ENCODE measurements around the gene CHI3L1.
"Not testable (repeated sequence)": the region's sequence is repeated elsewhere in the genome, so short reads cannot be mapped to it uniquely, and the experiment has no call there.

Gene CHI3L1

DNA sequence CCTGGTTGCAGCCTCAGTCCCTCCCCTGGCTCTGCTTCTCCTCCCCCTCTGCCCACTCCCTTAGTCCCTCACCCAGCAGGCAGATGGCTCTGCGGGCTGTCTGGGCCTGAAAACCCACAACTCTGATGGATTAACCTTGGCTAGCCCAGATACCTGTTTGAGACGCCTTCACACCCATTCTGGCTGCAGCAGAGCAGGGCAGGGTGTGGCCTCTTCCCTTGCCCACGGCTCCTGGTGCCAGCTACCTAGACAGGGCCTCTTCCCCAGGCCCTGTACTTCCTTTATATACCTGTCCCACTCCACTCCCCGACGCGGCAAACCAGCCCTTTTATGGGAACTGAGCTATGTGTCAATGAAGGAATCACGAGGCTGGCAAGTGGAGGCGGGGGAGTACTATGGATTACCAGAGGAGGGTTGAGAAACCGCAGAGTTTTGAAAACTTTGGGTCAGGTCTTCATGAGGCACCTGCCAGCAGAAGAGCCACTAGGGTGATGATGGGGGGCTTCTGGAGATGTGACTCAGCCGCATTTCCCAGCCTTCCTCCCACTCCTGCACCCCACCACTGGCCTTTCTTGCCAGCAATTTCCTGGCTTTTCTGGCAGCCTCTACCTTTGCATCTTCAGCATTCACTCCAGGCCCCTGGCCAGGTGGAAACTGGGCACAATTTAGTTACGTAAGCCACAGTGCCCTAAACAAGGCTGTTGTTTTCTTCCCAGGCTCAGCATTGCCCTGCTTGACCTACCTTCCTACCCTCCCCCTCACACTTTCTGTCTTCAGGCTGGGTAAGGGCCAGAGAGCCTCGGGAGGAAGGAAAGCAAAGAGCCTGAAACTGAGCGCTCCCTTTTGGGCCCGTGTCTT is at the start of gene CHI3L1:
TSS of gene CHI3L1 (minus strand) at position 259 of the 858 bp plus-strand sequence. CDS start at position 178, 81 bp downstream.
- DNase-seq: peak; percentile 88

DNA sequence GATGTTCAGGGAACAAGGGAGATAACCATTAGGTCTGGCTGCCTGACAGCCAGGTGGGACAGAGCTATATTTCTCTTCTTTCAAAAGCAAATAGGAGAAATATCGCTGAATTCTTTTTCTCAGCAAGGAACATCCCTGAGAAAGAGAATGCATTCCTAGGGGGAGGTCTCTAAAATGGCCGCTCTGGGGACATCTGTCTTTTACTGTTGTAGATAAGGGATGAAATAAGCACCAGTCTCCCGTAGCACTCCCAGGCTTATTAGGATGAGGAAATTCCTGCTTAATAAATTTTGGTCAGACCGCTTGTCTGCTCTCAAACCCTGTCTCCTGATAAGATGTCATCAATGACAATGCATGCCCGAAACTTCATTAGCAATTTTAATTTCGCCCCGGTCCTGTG is 48.4 kb upstream of the CHI3L1 start:
- not testable (repeated sequence) for DNase-seq

GRCh38 chr1:203229471-203230135 is 43.1 kb upstream of the CHI3L1 start, which contains the start of gene CHIT1:
Gene CHIT1, minus strand, starts transcription at chr1:203229673. Its CDS starts 37 bp downstream, at chr1:203229636.
- peak; percentile 86 for DNase-seq

DNA sequence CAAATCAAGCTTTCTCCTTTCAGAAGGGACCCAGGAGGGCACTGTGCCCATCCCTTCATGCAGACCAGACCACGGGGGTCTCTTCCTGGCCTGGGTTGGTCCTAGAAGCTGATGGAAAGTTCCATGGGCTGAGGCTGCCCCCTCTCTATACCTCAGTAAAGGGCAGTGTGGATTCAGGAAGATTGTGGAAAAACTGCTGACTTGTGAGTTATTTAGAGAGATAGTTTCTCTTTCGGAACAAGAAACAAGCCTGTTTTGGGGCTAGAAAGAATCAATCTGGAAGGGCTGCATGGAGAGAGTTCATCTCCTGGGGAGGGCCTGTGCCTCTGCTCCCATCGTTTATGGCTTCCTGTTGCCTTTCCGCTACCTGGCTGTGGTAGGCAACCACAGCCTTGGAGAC is 42.2 kb upstream of the CHI3L1 start:
- no peak for DNase-seq

DNA sequence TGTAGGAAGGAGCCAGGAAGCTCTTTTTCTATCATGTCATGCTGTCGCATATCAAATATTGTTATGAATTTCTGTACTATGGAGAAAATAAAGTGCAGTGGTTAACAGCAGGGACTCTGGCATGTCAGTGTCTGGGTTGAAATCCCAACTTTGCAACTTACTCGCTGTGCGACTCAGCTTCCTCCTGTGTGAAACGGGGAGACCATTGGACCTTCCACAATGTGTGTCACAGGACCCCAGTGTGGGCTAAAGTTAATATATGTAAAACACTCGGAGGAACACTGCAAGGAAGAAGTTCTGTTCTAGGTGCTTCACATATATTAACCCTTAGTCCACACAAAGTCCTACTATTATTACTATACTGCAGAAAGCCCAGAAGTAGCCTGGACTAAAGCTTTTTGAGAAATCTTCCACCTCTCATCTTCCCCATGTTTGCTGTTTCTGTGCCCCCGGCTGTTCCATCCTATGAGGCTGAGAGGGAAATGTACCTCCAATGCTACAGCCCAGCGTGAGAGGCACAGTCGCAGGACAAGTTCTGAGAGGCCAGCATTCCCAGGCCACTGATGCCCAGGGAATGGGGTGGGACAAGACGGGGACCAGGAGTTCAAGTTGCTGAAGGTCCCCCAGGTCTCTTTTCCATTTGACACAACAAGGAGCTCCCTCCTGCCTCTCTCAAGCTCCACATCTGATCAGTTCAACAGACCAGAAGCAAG is 41.0 kb upstream of the CHI3L1 start:
- DNase-seq: peak; percentile 1

GRCh38 chr1:203225071-203225470 is 38.6 kb upstream of the CHI3L1 start:
- peak; percentile 18 for DNase-seq

DNA sequence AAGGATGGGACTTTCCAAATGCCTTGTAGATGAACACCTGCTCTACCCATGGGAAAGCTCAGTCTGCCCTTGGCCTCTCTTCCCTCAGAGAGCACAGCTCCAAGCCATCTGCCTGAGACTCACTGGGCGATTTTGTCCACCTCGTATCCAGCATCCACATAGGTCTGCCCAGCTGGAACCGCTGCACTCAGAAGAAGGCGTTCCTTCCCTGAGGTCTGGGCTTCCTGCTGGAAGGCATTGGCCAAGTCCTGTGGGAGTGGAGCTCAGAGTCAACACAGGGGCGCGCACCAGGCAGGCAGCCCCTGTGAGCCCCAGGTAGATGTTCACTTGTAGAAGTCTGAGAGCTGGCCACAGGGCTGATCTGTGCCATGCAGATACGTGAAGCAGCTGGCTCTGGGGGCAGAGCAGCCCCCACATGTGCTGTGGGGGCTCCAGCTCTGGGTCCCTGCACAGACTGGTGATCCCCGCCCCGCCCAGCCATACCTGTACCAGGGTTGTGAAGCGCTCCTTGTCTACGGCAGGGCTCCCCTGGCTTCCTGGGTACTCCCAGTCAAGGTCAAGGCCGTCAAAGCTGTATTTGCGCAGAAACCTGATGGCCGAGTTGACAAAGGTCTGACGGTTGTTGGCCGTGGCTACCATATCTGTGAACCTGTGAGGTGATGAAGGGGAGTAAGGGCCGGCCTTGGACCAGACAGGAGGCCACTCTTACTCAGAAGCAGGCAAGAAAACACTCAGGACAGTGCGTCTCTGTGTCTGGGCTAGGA is 36.7 kb upstream of the CHI3L1 start:
- DNase-seq: no peak

- DNase-seq: no peak
Measured at GRCh38 chr1:203219934-203220333, 33.4 kb upstream of the CHI3L1 start.

GRCh38 chr1:203219171-203219570 is 32.7 kb upstream of the CHI3L1 start:
- DNase-seq: no peak

- DNase-seq: no peak
Measured at GRCh38 chr1:203217668-203218067, 31.2 kb upstream of the CHI3L1 start.

- peak; percentile 47 for DNase-seq
Measured at GRCh38 chr1:203217139-203217655, 30.7 kb upstream of the CHI3L1 start.

DNA sequence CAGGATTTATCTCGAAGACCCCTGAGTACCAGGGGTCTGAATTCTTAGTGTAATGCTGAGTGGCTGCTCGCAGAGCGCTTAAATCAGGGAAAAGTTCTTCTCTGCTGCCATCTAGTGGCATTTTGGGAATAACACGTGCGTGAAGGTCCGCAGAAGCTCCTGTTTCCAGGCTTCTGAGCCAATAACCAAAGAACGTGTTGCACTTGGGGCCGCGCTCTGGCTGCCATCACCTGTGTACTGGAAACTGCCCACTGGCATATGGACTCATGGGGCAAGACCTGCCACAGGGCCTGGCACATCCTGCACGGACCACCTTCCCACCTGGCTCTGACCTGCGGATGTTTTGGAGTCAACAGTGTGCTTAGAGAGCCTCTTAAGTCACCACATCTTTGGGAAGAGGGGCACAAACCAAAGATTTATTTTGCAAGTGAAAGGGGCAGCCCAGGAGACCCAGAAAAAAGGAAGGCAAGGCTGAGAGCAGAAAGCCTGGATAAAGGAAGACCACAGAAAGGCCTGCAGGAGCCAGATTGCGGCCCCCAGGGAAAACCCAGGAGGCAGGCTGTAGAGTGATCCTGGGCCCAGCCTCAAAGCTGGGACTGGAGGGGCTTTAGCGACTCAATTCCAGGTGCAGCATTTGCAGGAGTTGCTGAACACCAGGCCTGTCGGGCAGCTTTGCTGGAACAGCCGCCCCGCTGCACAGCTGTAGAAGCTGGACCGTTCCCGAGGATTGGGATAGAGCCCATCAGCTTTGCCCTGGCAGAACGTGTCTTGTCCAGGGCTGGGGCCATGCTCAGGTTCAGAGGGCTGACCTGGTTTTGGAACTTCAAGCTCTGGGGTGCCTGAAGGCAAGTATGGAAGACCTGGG is 30.0 kb upstream of the CHI3L1 start:
- peak; percentile 59 for DNase-seq

DNA sequence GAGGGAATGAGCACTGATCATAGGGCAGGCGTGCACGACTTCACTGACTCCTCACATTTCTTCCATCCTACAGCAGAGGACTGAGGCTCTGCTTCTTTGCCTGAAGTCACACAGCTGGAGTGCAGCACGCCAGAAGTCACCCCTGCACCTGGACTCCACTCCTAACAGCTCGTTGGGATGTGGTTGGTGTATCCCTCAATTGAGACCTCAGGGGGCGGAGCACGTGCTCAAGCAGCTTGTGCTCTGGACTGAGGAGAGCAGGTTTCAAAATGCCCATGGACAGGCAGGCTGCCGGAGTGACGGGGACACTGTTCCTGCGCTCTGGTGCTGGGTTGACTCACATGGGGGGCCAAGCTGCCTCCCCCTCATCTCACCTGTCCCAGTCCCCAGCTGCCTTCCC is 29.1 kb upstream of the CHI3L1 start:
- peak; percentile 27 for DNase-seq

DNA sequence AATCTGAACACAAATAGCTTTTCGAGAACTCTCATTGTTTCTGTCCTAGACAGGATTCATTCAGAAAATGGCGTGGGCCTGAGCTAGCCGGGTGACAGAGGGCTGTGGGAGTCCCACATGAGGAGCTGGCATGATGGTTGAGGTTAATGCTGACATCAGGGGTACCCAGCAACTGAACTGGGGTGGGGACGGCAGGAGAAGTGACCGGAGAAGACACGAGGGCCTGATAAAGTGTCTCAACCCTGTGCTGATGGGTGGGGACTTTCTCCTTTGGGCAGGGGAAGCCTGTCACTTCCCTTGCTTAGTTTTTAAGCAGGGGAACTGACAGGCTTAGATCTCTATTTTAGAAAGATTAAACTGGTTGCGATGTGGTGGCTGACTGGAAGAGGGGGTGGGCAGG is 28.4 kb upstream of the CHI3L1 start:
- peak; percentile 42 for DNase-seq

DNA sequence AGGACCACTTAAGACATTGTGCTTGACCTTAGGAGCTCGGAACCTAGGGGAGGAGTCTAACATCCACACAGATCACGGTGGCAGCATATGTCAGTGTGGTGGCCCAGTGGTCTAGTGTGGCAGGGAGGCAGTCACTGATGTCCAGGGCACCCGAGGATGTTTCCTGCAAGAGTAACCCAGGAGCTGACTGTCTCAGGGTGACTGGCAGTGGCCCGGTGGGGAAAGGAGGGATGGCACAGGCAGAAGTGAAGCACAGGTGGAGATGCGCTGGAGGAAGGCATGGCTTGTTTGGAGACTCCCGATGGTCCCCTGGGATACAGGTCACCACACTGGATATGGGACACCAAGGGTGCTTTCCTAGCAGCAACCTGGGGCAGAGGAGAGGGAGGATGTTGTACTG is 26.6 kb upstream of the CHI3L1 start:
- DNase-seq: no peak

- DNase-seq: no peak
Measured at GRCh38 chr1:203211812-203212211, 25.3 kb upstream of the CHI3L1 start.

GRCh38 chr1:203210988-203211387 is 24.5 kb upstream of the CHI3L1 start:
- no peak for DNase-seq

DNA sequence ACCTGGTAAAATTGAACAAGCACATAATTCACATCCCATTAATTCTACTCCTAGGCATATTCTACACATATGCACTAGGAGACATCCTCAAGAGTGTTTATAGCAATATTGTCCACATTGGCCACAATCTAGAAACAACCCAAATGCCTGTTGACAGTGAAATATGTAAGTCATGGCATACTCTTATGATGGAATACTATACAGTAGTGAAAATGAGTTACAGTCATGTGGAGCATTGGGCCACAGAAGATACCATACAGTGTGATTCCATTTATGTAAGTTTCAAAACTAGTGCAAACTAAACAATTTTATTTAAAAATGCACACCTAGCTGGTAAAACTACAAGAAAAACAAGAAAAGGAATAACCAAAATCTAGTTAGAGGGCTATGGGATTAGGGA is 23.8 kb upstream of the CHI3L1 start:
- no peak for DNase-seq

- DNase-seq: no peak
Measured at GRCh38 chr1:203208181-203208580, 21.7 kb upstream of the CHI3L1 start.

- no peak for DNase-seq
Measured at GRCh38 chr1:203207751-203208150, 21.2 kb upstream of the CHI3L1 start.

GRCh38 chr1:203206129-203206687 is 19.7 kb upstream of the CHI3L1 start:
- DNase-seq: peak; percentile 20
